VCaP (cell line): ENCODE results near the gene CYP4F3.
A peak's percentile ranks its signal among the peaks of the same experiment; 100 is the strongest.
"Not testable (repeated sequence)": the region's sequence is repeated elsewhere in the genome, so short reads cannot be mapped to it uniquely, and the experiment has no call there.

Source experiments
- H3K27ac ChIP-seq: fragments of 450-650 bp; 2 replicates; pipeline ENCODE4 v1.5.1; 2017
- TF ChIP-seq, protein P1 (sequence below): fragments of 450-650 bp; conservative IDR thresholded peaks from 2 replicates; pipeline ENCODE4 v1.5.1; 2017; ENCODE audit warnings: mild to moderate bottlenecking, moderate library complexity

CYP4F3 gene

DNA sequence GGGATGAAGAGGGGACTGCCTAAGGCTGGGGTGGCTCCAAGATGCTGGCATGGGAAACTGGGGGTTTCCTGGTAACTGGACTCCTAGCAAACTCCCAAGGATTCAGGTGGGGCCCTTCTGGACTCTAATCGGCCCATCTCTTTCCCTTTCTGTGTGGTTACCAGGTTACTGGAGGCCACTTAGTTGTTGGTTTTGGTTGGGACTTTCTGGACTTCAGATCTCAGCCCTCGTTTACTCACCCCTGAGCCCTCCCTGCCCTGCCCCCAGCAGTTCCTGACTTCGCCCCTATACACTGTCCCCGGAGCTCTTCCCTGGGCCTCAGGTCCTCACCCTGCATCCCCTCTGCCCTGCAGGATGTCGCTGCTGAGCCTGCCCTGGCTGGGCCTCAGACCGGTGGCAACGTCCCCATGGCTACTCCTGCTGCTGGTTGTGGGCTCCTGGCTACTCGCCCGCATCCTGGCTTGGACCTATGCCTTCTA is 32.5 kb downstream of the CYP4F3 start:
- peak overlapping the region; percentile 68 for H3K27ac ChIP-seq
- TF ChIP-seq, protein P1, sequence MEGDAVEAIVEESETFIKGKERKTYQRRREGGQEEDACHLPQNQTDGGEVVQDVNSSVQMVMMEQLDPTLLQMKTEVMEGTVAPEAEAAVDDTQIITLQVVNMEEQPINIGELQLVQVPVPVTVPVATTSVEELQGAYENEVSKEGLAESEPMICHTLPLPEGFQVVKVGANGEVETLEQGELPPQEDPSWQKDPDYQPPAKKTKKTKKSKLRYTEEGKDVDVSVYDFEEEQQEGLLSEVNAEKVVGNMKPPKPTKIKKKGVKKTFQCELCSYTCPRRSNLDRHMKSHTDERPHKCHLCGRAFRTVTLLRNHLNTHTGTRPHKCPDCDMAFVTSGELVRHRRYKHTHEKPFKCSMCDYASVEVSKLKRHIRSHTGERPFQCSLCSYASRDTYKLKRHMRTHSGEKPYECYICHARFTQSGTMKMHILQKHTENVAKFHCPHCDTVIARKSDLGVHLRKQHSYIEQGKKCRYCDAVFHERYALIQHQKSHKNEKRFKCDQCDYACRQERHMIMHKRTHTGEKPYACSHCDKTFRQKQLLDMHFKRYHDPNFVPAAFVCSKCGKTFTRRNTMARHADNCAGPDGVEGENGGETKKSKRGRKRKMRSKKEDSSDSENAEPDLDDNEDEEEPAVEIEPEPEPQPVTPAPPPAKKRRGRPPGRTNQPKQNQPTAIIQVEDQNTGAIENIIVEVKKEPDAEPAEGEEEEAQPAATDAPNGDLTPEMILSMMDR: no peak

GRCh38 chr19:15675560-15675959 is 34.9 kb downstream of the CYP4F3 start:
- TF ChIP-seq, protein P1: no peak
- no peak overlapping the region for H3K27ac ChIP-seq

GRCh38 chr19:15679089-15679488 is 38.4 kb downstream of the CYP4F3 start:
- TF ChIP-seq, protein P1: no peak
- no peak overlapping the region for H3K27ac ChIP-seq

DNA sequence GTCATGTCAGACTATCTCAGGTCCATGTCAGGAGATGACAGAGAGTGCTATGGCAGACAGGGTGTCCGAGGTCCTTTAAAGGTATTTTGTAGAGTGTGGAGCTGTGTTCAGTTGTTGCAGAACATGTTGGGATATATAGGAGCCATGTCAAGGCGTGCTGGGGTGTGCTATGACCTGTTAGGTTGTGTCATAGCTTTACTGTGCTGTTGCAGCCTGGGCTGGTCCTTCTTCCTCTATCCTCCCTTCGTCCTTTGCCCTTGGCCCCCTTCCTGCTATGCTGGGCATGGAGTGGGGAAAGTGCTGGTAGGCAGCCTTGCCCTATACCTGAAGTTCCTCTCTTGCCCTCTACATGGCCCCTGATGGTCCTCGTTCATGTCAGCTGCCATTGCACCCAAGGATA is 39.2 kb downstream of the CYP4F3 start:
- H3K27ac ChIP-seq: not testable (repeated sequence)

DNA sequence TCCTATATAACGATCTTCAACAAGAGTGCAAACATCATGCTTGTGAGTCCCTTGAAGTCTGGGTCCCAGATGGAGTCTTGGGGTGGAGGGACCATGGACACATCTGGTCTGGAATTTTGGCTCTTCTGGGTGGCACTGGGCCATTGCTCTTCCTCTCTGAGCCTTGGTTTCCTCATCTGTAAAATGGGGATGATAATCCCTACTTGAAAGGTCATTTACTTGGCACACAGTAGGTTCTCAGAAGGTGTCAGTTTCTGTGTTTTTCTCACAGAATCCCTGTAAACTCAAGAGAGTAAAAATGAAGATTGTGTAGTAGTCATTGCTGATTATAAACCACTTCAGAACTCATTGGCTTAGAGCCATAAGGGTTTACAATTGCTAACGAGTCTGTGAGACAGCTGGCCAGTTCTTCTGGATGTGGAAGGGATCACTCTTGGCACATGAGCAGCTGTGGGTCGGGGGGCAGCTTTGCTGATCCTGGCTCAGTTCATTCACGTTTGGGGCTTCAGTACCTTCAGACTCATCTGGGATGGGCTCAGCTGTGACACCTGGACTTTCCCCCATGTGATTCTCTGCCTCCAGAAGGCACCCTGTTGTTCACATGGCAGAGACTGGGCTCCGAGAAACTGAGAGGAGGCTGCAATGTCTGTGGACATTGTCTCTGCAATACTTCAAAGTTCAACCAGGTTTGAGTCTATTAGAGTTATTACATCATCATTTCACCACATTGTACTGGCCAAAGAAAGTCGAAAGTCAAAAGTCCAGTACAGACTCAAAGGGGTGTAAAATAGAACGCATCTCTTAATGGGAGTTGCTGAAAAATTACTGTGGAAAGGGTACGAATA is 40.0 kb downstream of the CYP4F3 start:
- TF ChIP-seq, protein P1: no peak
- H3K27ac ChIP-seq: no peak overlapping the region

DNA sequence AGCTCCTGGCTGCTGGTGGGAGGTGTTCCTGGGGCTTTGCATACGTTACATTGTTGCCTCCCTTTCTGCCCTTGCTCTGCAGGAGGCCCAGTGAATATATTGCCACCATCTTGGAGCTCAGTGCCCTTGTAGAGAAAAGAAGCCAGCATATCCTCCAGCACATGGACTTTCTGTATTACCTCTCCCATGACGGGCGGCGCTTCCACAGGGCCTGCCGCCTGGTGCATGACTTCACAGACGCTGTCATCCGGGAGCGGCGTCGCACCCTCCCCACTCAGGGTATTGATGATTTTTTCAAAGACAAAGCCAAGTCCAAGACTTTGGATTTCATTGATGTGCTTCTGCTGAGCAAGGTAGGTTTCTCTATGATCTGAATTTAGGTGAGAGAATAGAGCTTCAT is 42.7 kb downstream of the CYP4F3 start:
- TF ChIP-seq, protein P1: no peak
- H3K27ac ChIP-seq: no peak overlapping the region

GRCh38 chr19:15684828-15685227 is 44.1 kb downstream of the CYP4F3 start:
- TF ChIP-seq, protein P1: no peak
- no peak overlapping the region for H3K27ac ChIP-seq

DNA sequence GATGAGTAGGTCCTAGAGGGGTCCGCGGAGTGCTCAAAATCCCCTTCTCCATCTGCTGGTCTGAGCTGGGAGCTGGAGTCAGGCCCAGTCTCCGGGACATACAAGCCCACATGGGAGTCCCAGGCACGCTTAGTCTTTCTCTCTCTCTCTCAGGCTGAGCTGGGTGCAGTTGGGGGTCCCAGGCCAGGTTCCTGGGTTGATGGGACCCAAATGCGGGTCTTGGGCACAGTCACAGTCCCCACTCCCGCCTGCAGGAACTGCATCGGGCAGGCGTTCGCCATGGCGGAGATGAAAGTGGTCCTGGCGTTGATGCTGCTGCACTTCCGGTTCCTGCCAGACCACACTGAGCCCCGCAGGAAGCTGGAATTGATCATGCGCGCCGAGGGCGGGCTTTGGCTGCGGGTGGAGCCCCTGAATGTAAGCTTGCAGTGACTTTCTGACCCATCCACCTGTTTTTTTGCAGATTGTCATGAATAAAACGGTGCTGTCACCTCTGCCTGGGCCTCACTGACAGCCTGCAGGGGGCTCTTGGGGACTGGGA is 56.0 kb downstream of the CYP4F3 start:
- H3K27ac ChIP-seq: no peak overlapping the region
- TF ChIP-seq, protein P1: no peak
